ENCODE measurements around the gene SKIC8.

SKIC8 gene

DNA sequence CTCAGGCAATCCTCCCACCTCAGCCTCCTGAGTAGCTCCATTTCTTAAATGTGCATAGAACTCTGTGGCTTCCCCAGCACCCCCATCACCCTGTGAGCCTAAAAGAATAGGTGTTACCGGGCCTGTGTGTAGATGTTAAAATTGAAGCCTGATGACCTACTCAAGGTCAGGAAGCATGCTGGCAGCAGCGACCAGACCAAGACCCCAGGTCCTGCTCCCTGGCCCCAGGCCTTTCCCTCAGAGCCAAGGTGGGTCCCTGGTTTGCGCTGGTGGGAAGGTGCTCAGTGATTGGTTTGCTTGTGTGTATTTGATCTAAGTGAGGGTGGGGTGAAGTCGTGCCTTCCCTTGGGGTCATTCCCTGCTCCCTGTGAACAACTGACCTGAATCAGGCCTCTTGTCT lies 22.4 kb upstream of the SKIC8 start:
- no peak for DNase-seq

DNA sequence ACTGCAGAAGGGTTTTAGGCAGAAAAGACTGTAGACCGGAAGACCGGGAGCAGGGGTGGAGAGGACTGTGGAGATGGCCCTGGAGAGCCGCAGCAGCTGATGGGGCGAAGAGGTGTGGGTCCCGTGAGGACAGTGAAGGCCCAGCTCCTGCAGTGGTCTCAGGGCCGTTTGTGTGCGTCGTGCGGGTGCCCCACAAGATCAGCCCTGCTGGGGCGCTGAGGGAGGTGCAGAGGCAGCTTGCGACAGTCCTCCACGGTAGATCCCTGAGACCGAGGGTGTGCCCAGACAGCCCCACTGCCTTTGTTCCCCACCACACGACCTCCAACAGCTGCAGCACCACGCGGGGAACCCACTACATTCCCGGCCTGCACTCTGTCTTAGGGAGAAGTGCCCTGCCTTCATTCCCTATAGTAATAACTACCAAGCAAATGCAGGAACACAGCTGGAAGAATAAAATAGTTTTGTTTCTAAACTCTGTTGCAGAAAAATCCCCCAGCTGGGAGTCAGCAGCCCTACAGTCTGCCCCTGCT lies 21.7 kb upstream of the SKIC8 start:
- peak; percentile 8 for DNase-seq

DNA sequence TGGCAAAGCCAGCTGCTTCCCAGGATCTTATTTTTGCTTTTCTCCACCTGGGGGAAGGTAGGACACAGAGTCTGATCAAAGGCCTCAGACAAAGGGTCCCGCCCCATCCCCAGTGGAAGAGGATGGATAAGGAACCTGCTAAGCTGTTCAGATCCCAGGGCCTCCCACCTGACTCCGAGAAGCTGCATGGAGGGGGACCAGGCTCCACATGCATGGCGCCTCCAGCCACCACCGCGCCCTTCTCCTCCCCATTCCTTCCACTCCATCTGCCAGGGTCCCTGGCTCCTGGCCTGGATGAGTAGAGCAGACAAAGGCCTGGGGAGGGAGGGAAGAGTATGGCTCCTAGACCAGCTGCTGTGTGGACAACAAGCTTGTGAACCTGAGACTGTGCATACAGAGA lies 20.8 kb upstream of the SKIC8 start:
- peak; percentile 85 for DNase-seq

DNA sequence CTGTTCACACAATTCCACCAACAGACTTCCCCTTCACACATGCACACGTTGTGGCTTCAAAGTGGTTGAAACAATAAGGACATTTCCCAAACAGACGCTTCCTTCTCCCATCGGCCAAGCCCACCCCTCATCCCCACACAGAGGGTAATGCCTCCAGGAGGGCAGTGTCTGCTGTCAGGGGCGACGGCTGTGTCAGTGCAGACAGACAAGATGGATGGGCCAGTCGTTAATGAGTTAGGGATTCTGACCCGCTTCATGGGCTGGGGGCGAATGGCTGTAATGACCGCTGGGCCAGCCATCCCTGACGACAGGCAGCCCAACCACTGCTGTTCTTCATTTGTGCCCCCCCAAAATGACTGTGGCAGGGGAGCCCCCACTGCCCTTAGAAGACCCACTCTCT lies 20.2 kb upstream of the SKIC8 start:
- DNase-seq: no peak

DNA sequence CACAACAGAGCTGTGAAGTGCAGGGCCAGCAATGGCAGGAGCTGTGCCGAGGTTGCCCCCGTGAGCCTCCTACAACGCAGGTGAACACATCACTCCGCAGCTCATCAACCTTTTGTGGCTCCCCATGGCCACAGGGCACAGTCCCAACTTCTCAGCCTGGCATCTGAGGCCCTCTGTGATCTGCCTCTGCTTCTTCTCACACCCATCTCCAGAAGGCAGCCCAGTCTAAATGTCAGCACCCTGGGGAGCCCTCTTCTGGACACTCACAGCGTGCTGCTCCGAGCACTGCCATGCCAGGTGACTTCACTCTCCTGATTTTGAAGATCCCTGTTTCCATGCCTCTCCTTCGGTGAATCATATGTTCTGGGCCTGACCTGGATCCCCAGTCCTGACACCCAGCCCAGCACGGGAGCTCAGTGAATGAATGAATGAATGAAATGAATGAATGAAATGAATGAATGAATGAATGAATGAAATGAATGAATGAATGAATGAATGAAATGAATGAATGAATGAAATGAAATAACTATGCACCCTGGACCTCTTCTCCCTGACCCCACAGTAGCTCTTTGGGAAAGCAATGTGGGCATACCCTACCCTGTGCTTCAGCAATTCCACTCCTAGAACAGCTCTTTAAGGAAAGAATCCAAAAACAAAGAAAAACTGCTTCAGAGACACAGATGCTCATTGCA lies 17.9 kb upstream of the SKIC8 start:
- peak; percentile 51 for DNase-seq

DNA sequence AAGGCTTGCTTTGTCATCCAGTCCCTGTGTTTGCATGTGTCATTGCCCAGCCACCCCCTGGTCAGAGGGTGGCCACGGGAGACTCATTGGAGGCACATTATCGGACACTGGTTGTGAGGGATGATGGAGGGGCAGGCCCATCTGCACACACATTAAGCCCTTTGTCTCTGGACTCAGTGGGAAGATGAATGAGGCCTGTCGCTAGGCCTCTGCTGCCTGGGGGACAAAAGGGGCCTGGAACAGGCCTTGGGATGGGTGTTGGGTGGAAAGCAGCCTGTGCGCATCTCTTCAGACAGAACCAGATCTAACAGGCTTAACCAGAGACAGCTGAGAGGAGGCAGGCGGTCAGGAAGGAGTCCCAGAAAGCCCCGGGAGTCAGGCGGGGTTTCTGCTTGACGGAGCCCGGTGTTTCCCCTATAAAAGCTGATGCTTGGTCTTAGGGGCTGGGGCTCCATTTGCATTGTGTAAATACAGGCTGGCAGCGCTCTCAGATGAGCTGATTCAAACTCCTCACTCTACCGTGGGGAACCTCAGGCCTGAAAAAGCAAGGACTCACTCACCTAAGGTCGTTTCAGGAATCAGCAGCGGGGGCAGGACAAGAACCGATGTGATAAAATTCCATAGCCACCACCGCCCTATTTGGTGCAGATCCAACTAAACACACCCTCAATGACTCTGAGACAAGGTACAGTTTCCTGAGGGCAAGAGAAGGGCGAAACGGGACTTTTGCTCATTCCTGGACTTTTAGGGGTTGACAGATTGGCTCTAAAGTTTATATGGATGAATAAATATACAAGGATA lies 17.1 kb upstream of the SKIC8 start:
- peak; percentile 91 for DNase-seq

DNA sequence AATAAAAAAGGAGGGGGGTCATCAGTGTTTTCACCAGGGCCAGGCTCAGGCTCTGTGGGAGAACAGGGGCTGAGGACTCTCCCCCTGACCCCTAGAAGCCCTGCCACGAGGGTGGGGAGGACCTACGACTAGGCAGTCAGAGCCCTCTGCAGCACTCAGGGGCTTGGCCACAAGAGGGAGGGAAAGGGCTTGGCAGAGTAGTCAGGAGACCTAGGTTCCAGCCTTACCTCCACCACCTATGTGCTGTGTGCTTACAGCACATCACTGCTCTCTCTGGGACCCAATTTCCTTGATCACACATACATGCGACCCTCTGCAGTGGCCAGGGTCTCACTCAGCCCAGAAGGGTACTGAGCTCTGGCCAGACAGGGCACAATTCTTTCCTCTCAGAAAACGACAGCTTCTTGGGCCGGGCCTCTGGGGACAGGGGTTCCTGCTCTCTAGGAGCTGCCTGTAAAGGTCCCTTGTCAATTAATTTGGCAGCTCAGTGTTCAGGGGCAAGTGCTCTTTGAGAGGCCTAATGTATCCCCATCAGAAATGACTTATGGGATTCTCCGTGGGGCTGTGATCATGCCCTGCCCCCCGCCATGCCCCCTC lies 16.4 kb upstream of the SKIC8 start:
- peak; percentile 81 for DNase-seq

DNA sequence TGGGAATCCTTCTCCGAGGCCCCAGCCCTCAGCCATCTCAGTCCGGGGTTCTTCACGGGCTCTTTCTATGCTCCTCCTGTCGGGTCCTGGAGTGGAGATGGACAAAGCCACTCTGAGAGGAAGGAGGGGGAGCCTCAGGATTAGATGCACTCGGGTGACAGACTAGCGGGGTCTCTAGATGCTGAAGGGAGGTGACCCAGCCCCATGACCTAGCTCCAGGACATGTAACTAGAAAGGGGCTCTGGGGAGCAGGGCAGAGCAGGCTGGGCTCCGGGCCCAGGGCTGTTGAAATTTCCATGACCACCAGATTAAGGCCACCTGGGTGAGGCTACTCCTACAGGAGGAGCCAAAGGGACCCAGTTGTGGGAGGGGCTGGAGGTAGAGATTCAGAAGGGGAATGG lies 14.8 kb upstream of the SKIC8 start:
- no peak for DNase-seq

DNA sequence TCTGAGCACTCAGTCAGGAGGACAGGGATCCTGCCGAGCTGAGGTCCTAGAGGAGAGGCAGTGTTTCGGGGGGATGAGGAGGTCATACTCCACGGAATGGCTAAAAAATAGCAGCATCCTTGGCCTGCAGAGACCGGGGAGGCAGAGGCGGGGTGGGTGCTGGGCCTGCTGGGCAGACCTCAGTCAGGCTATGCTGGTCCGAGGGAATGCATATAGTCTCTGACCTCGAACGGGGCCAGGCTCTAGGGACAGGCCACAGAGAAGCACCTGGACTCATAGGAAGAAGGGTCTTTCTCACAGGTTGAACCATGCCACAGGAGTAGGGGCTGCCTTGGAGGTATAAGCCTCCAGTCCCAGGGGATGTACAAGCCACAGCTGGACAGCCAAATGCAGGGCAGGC lies 14.0 kb upstream of the SKIC8 start:
- DNase-seq: no peak

DNA sequence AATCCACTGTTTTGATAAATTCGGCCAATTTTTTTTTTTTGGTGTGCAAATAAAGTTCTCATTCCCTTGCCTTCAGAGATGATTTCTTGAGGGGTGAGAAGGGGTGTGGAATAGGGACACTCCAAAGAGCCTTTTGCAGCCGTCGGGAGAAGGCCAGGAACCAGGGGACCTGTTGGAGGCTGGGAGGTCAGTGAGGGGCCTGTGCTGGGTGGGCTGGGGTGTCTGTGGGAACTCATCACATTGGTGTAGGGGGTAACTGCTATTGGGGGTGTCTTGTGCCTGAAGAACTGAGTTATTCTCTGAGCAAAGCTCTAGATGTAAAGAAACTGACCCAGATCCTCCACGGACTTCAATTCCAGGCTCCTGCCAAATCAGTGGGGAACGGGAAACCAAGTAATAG lies 13.5 kb upstream of the SKIC8 start:
- no peak for DNase-seq

DNA sequence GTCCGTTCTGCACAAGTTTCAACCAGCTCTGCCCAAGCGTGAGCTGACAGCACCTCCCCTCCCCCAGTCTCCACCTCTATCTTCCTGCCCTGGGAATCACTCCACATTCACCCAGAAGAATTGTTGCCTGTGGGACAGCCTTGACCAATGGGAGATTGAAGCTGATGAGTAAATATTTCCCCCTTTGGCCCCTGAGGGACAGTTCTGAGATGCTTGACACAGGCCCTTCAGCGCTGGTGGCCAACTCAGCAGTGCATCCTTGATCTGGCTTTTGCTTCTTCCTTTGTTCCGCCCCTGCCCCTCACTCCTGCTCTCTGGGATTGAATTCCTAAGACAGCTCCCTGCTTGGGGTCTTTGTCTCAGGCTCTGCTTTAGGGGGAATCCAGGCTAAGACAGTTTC lies 13.1 kb upstream of the SKIC8 start:
- DNase-seq: no peak

DNA sequence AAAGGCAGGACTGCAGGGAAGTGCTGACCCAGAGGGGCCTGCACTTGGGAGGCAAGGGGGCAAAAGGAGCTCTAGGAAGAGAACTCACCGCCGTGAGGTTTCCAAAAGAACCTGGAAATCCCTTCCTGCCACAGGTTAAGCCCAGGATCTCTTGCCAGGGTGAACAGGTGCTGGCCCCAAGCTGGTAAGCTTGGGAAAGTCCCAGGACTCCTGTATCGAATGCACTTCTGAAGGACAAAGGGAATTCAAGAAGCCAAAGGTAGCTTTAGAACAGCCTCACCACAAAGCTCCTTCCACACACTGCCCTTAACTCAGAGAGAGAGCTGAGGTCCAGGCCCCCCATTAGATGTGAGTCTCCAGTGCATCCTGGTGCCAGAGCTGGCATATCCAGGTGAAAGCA lies 11.9 kb upstream of the SKIC8 start:
- no peak for DNase-seq

DNA sequence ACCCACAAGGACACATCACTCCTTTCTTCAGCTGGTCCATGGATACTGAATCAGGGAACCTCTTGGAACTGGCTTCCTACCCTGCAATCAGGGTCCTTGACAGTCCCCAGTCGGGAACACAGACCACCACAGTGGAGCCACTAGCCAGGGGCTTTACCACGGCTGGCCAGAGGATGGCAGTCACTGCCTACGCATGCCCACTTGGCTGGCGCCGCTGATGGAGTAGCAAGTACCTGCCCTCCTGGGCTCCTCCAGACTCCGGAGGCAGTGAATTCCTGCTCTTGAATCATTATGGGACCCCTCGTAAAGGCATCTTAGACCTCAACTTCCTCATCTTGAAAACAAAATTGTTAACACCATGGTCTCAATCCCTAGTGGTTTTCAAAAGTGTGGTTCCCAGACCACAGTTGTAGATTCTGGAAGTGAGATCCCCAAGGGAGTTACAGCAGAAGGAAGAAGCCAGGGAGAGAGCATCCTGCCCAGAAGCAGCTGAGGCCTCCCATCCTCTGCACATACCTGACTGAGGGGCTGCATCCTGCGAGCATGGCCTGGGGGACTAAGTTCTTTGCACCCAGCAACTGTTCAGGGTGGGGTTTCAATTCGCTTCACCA lies 9.1 kb upstream of the SKIC8 start:
- DNase-seq: peak; percentile 81

DNA sequence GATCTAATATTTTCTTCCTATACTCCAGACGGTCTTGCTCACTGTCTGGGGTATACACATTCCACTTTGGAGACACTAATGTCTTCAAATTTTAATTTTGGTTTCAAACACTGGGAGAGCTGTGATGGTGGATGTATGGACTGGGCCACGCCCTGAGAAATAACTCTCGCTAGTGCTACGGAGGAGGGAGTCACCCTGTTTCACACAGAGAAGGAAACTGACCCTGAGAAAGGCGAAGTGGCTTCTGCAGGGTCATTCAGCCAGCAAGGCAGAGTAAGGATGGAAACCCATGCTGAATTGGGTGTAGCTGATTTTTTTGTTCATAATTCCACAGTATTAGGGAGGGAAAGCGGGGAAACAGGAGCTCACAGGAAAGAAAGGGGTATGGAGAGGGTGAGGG lies 8.6 kb upstream of the SKIC8 start:
- DNase-seq: peak; percentile 40

DNA sequence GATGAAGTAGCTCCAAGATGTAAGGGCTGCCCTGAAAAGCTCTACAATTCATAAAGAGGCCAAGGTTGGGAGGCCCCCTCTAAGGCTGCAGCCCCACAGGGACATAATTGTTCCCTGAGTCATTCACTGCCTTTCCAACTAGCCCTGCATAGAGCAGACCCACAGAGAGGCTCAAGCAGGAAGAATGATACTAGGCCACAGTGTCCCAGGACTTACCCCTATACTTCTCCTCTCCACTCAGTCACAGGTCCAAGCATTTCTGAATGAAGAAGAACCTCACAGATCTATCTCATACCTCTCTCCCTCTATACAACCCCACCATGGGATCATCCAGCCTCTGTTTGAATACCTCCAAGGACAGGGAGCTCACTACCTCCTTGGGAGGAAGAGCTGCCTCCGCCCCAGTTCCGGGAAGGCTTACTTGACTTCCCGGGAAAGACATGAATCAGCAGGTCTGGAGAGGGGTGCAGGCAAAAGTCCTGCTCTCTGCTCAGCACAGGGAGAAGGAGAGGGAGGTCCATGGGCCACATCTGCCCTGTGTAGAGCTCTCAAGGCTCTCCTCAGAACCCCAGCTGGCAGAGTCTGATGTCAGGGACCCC lies 6.9 kb upstream of the SKIC8 start:
- no peak for DNase-seq

DNA sequence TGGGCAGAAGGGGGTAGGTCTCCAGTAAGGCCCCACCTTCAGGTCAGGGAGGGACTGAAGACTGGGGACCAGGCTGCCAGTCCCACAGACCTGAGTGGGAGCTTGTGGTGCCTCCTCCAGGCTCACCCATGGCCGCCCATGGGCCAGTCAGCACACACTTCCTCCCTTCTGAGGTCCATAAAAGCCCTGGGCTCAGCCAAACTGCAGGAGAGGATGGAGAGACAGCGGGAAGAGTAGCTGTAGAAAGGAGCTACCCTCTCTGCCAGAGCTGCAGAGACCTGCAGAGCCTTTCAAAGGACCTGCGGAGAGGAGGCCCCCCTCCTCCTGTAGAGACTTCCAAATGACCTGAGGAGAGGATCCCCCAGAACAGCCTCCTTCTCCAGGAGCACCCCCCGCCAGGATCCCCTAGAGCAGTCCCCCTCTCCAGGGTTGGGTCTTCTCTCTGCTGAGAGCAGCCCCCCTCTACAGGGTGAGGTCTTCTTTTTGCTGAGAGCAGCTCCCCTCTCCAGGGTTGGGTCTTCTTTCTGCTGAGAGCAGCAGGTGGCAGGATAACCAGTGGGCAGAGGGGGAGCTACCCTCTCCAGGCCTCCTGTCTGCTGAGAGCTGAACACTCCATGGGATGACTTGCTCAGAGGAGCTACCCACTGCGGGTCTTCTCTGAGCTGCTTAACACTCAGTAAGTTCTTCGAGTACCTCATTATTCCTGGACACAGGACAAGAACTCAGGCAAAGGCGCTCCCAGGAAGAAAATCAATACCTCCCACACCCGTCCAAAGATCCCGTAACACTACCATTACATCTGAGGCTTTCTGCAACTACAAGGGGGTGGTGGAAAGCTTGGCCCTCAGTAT lies 5.0 kb upstream of the SKIC8 start:
- no peak for DNase-seq

DNA sequence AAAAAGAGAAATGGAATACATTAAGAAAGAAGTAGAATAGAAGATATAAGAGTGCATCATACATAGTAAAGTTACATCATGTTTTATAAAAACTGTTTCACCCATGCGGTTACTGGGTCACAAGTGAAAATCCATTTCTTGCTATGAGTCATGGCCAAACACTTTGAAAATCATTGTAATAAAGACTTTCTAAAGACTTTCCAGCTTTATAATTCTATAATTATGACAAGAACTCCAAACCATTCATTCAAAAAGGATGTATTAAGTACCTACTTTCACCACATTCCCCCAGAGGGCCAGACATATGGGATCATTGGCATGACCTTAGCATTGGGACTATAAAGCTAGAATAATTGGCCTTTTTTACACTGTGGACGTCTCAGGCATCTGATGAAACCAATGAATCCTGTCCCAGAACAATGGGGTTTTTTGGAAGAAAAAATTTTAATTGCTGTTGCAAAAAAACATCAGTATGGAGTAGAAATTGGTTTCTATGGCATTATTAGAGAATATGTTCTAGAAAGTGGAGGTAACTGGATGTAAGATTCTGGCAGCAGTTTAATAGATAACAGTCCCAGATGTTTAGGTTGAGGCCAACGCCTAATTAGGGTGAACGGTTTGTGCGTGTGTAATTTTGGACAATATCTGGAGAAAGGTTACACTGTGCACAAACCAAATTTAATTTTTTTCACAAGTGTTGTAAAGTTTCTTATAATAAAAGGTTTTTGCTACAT lies 3.3 kb upstream of the SKIC8 start:
- no peak for DNase-seq

DNA sequence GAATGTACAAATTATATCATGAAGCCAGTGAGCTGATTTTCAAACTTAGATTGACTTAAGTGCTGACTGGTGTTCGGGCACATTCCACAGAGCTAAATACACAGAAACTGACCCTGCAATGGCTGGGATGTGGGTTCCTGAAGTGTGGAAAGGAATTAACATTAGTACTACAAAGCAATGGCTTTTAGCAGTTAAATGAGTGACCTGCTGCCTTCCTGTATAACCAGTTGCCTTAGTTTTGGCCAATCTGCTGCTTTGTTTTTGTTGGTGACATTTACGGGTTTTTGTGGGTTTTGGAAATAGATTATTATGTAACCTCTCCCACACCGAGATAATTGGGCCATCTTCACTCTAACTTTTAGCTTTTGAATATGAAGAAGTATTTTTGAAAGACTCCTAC lies 2.4 kb upstream of the SKIC8 start:
- DNase-seq: no peak

DNA sequence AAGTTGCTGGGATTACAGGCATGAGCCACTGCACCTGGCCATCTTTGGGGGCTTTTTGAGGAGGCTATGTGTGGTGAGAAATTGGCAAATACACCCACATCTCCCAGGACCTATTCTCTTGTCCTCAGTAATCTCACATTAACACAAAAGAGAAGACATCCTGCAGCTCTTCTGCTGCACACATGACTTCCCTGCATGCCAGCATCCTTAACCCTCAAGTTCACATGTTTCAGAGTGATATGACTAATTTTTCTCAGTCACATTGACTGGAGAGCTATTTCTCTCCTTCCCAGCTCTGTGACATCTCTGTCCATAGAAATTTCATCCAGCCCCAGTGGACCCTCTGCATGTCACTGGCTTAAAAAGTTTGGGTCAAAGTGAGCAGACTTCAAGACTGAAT lies 1.9 kb upstream of the SKIC8 start:
- DNase-seq: no peak

DNA sequence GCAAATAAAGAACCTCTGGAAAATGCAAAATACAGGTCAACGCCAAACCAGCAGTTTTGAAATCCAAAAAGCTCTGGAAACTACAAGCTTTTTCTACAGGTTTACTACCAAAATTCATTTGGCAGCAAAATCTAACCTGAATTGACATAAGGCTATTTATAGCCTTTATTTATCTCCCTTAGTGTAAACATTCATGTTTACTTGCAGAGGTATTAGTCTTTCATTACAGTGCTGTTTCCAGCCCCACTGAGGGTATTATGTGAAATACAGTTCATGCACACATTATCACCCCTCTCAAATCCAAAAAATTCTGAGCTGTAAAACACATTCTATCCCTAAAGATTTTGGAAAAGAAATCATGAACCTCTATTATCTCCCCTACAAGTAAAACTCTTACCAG lies 7.2 kb downstream of the SKIC8 start:
- DNase-seq: no peak

DNA sequence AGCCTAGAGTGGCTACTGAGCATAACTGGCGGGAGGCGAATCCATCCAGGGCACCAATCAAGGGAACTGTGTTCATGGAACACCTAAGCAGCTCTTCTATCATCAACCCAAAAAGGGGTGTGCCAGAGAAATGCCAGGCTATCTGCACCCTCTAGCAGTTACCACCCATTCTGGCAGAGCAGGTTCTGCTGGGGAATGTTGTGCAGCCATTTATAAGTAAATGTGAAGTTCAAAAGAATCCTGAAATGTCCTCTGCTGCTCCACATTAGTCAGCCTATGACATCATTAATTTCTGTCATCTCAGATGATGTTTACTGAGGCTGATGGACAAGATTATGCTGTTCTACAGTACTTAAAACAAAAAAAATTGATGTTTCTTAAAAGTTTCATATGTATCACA lies 7.7 kb downstream of the SKIC8 start:
- no peak for DNase-seq

DNA sequence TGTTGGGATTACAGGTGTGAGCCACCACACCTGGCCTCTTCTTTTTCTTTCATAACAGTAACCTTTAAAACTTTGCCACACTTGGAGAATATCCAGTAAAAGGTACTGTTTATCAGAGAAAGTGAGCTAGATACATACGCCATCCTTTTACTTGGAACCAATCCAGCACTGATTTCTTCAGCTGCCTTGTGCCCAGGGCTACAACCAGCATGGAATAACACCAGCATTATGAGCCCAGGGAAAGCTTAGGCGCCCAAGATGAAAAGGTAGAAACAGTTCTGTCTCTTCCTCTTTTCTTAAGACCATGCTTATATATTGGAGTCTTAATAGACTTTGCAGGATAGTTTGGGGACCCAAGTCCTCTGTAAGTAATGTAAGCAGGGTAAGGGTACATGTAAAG lies 8.4 kb downstream of the SKIC8 start:
- no peak for DNase-seq

Measured in NCI-H69 (cell line).